HG02870 (cell line): Measurements from ENCODE around the gene UTP15.

ENCODE experiments used
- ATAC-seq: cut with Tn5 transposase; IDR thresholded peaks from one replicate; pipeline ENCODE4 v1.9.1; 2021; ENCODE audit warnings: mild to moderate bottlenecking, moderate library complexity; ENCODE audit not compliant: unreplicated experiment

UTP15 gene

GRCh38 chr5:73620334-73620687, 54.8 kb downstream of the UTP15 start:
- ATAC-seq, result no peak

- no peak for ATAC-seq
Observed at GRCh38 chr5:73623060-73623459, 57.5 kb downstream of the UTP15 start.

GRCh38 chr5:73623901-73624404, 58.4 kb downstream of the UTP15 start:
- no peak for ATAC-seq

GRCh38 chr5:73624888-73625287, 59.3 kb downstream of the UTP15 start:
- ATAC-seq, result no peak

- ATAC-seq, result no peak
Observed at GRCh38 chr5:73625372-73625943, 59.9 kb downstream of the UTP15 start.

- ATAC-seq, result no peak
Observed at GRCh38 chr5:73625944-73626811, 60.6 kb downstream of the UTP15 start, which contains the start of gene ARHGEF28. Gene ARHGEF28 (plus strand): TSS chr5:73626196. CDS start chr5:73684852, 58,656 bp downstream.

GRCh38 chr5:73626814-73627313, 61.3 kb downstream of the UTP15 start:
- ATAC-seq, result no peak

GRCh38 chr5:73629456-73629855, 63.9 kb downstream of the UTP15 start:
- no peak for ATAC-seq

- ATAC-seq, result no peak
Observed at GRCh38 chr5:73630765-73631164, 65.2 kb downstream of the UTP15 start.

- ATAC-seq, result no peak
Observed at GRCh38 chr5:73631500-73631899, 66.0 kb downstream of the UTP15 start.
